GM12878 (cell line): ENCODE results near the gene CYLC2. TPM values are rescaled to one million over a fixed set of nuclear protein-coding genes. Genes with fewer than 3 reads are reported as not detected.

Source experiments
- ATAC-seq: fragments of 200-7000 bp; cut with Tn5 transposase; 3 replicates; pipeline ENCODE4 v1.9.1; 2020; ENCODE audit warnings: mild to moderate bottlenecking, moderate library complexity
- BruUV-seq: library from RNA; stranded (reverse); fragments of 400-500 nt; replicated peaks from 2 replicates; lab custom pipeline; 2021; lab: Mats Ljungman, UMichigan
- CTCF ChIA-PET: fragments of 300-600 bp; sonication (Branson Sonifier 250); formaldehyde crosslinking; extraction: SDS; loops from one replicate; lab custom pipeline; 2021; ENCODE audit warnings: inconsistent platforms; lab: Yijun Ruan, JAX
- POLR2A ChIA-PET: fragments of 350-600 bp; formaldehyde crosslinking; extraction: SDS; loops from one replicate; lab custom pipeline; 2021; ENCODE audit warnings: inconsistent platforms; lab: Charles Lee
- RAD21 ChIA-PET: fragments of 300-600 bp; sonication (Branson Sonifier 250); formaldehyde crosslinking; loops from one replicate; lab custom pipeline; 2023; ENCODE audit warnings: antibody characterized with exemption; ENCODE audit not compliant: unreplicated experiment; lab: Charles Lee
- SMC1A ChIA-PET: fragments of 300-600 bp; sonication (Branson Sonifier 250); formaldehyde crosslinking; loops from one replicate; lab custom pipeline; 2023; ENCODE audit not compliant: unreplicated experiment, uncharacterized antibody; lab: Charles Lee
- DNase-seq: peaks from one replicate; pipeline ENCODE4 v3.0.0-alpha.2; 2011; ENCODE audit warnings: low read depth, low spot score
- FAIRE-seq: peaks from 3 replicates; lab custom pipeline; 2011; peaks lifted over from hg19 to GRCh38; lab: Jason Lieb, UNC
- H2AFZ ChIP-seq: 2 replicates; pipeline ENCODE4 v1.6.0; 2011; ENCODE audit warnings: low read depth, low read length, control low read depth; ENCODE audit not compliant: control insufficient read depth
- H3K27ac ChIP-seq: 2 replicates; pipeline ENCODE4 v1.5.1; 2011; ENCODE audit warnings: control low read depth; ENCODE audit not compliant: control insufficient read depth, insufficient read depth
- H3K27me3 ChIP-seq, 2 experiments: replicated peaks in 1 of 2; 2 replicates each; pipeline versions ENCODE4 v1.6.0 to v1.6.1; 2011; ENCODE audit warnings: low read length in 1 of 2; ENCODE audit not compliant: control insufficient read depth in 2 of 2, insufficient read depth in 2 of 2
- H3K36me3 ChIP-seq, 2 experiments: 2 replicates each; pipeline ENCODE4 v1.5.1; 2011; ENCODE audit warnings: low read length in 1 of 2; ENCODE audit not compliant: control insufficient read depth in 2 of 2, insufficient read depth in 2 of 2
- H3K4me1 ChIP-seq: 2 replicates; pipeline ENCODE4 v1.6.1; 2011; ENCODE audit warnings: mild to moderate bottlenecking, low read length, moderate library complexity, mixed read lengths; ENCODE audit not compliant: control insufficient read depth, insufficient read depth
- H3K4me2 ChIP-seq: 2 replicates; pipeline ENCODE4 v1.6.0; 2011; ENCODE audit warnings: control low read depth; ENCODE audit not compliant: control insufficient read depth, insufficient read depth
- H3K4me3 ChIP-seq: fragments of 200-600 bp; sonication (generic); 2 replicates; pipeline ENCODE4 v1.5.1; 2016
- H3K79me2 ChIP-seq: 2 replicates; pipeline ENCODE4 v1.6.0; 2011; ENCODE audit warnings: low read length; ENCODE audit not compliant: control insufficient read depth, insufficient read depth
- H3K9ac ChIP-seq: 2 replicates; pipeline ENCODE4 v1.8.0; 2011; ENCODE audit warnings: low read length, control low read depth, mixed read lengths; ENCODE audit not compliant: control insufficient read depth, insufficient read depth
- H3K9me3 ChIP-seq: replicated peaks from 3 replicates; pipeline ENCODE4 v1.5.1; 2011; ENCODE audit warnings: mild to moderate bottlenecking, low read length; ENCODE audit not compliant: control insufficient read depth, insufficient read depth
- H4K20me1 ChIP-seq: 2 replicates; pipeline ENCODE4 v1.6.0; 2011; ENCODE audit not compliant: control insufficient read depth, insufficient read depth
- ETV6 ChIP-seq, 2 experiments: fragments of 450-650 bp in 1 of 2; IDR thresholded peaks in 1 of 2; conservative IDR thresholded peaks in 1 of 2; 2 replicates each; pipeline ENCODE4 v1.6.1; 2014; ENCODE audit warnings: antibody characterized with exemption in 1 of 2, borderline replicate concordance in 1 of 2, low read depth in 1 of 2, mild to moderate bottlenecking in 1 of 2, moderate library complexity in 1 of 2
- HDAC2 ChIP-seq: fragments of 200-600 bp; sonication (generic); IDR thresholded peaks from 2 replicates; pipeline ENCODE4 v1.6.1; 2017
- IKZF1 ChIP-seq: fragments of 450-650 bp; conservative IDR thresholded peaks from 2 replicates; pipeline ENCODE4 v1.6.1; 2017; ENCODE audit warnings: antibody characterized with exemption, mild to moderate bottlenecking
- MXI1 ChIP-seq: fragments of 150-350 bp; IDR thresholded peaks from 2 replicates; pipeline ENCODE4 v1.6.1; 2011; ENCODE audit warnings: low read depth, mild to moderate bottlenecking, inconsistent platforms, low read length, improper control_type of control experiment
- NRF1 ChIP-seq: conservative IDR thresholded peaks from 2 replicates; pipeline ENCODE4 v1.6.1; 2011; ENCODE audit warnings: mild to moderate bottlenecking, low read depth, low read length, improper control_type of control experiment
- SRF ChIP-seq, 2 experiments: IDR thresholded peaks; 2 replicates each; pipeline ENCODE4 v1.6.1; 2011; ENCODE audit warnings: low read depth in 2 of 2, low read length in 2 of 2, mild to moderate bottlenecking in 1 of 2, moderate library complexity in 1 of 2
- WGBS: methylation state at CpG from one replicate; pipeline ENCODE4 v1.1.6; 2016; ENCODE audit warnings: low lambda C conversion rate; ENCODE audit not compliant: insufficient replicate concordance, insufficient coverage; ENCODE audit errors: missing lambda C conversion rate; 5-methylcytosine and 5-hydroxymethylcytosine counted together
- in situ Hi-C: fragments of 300-500 bp; cut with MboI; formaldehyde crosslinking; loops from 9 replicates; pipeline ENCODE4 v1.14.3; 2018; ENCODE audit warnings: mixed read lengths
- intact Hi-C: fragments of 100-400 bp; cut with micrococcal nuclease; formaldehyde crosslinking; loops from one replicate; pipeline ENCODE4 v1.14.2; 2022; ENCODE audit not compliant: unreplicated experiment
- polyA plus RNA-seq, 11 experiments: library from polyadenylated mRNA; depleted of rRNA in 4 of 11; unstranded in 6 of 11; stranded (reverse) in 5 of 11; fragments of >200 nt; fragmentation: Nextera tagmentation in 4 of 11; fragmentation: Illumina TruSeq in 1 of 11; extraction: Ambion mirVana in 4 of 11; extraction: Trizol in 1 of 11; gene quantifications; 1 replicate in 1 of 11; 2 replicates in 10 of 11; pipeline versions ENCODE4 v1.2.1 to v1.2.3, GENCODE V29; 2011 to 2016; ENCODE audit warnings: inconsistent platforms in 2 of 11, missing spikeins in 2 of 11, low read depth in 1 of 11
- total RNA-seq, 4 experiments: library from RNA; depleted of rRNA in 3 of 4; stranded (reverse); fragments of >200 nt in 3 of 4; fragmentation: Illumina TruSeq in 1 of 4; extraction: Trizol in 1 of 4; gene quantifications; 2 replicates each; pipeline versions ENCODE4 v1.2.1 to v1.2.3, GENCODE V29; 2013 to 2021
- TF ChIP-seq, protein P1 (sequence below): fragments of 450-650 bp; conservative IDR thresholded peaks from 2 replicates; pipeline ENCODE4 v1.6.1; 2017; ENCODE audit warnings: mild to moderate bottlenecking, moderate library complexity
- TF ChIP-seq, protein P2 (sequence below): fragments of 450-650 bp; IDR thresholded peaks from 2 replicates; pipeline ENCODE4 v1.6.1; 2017; ENCODE audit warnings: mild to moderate bottlenecking
- TF ChIP-seq, protein P3 (sequence below): IDR thresholded peaks from 2 replicates; pipeline ENCODE4 v1.6.1; 2012; ENCODE audit warnings: low read depth, low read length, improper control_type of control experiment

Gene CYLC2
- total and polyA plus RNA-seq, 10 of the 15 experiments (the other 5 are each of a cell fraction or from before 2014, with no cell fraction given): not detected

DNA sequence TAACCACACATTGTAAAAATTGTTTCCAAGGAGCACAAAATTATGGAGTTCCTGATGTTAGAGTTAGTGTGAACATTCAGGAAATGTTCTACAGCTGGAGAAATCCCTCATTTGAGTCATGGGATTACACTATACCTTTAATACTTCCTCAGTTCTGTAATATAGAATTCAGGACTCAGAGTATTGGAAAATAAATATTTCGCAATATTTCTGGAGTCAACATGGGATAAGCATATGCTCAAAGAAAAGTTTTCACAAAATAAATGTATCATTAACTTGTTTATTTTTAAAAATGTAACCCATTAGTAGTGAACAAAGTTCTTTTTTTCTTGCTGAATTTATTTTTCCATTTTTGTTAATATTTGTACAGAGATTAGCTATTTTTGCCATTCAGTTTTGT is 8.6 kb downstream of the CYLC2 start:
- H3K9me3 ChIP-seq: no peaks in the 10 kb centered on the region
- intact Hi-C loops: no loop called here
- ChIA-PET RAD21 (no interaction called here), POLR2A (no interaction called here), CTCF (no interaction called here), SMC1A (no interaction called here)
- DNase-seq: no peak
- no peak overlapping the region for H3K4me3 ChIP-seq
- H3K27ac ChIP-seq: no peak overlapping the region
- 44% methylated on average over 1 of the region's 1 CpG for WGBS
- no peak overlapping the region for H3K9ac ChIP-seq
- TF ChIP-seq, protein P1, sequence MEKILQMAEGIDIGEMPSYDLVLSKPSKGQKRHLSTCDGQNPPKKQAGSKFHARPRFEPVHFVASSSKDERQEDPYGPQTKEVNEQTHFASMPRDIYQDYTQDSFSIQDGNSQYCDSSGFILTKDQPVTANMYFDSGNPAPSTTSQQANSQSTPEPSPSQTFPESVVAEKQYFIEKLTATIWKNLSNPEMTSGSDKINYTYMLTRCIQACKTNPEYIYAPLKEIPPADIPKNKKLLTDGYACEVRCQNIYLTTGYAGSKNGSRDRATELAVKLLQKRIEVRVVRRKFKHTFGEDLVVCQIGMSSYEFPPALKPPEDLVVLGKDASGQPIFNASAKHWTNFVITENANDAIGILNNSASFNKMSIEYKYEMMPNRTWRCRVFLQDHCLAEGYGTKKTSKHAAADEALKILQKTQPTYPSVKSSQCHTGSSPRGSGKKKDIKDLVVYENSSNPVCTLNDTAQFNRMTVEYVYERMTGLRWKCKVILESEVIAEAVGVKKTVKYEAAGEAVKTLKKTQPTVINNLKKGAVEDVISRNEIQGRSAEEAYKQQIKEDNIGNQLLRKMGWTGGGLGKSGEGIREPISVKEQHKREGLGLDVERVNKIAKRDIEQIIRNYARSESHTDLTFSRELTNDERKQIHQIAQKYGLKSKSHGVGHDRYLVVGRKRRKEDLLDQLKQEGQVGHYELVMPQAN: no peak
- no peaks in the 10 kb centered on the region for H3K27me3 ChIP-seq
- in situ Hi-C loops: no loop called here
- ATAC-seq: no peak
- no TSS peak for BruUV-seq
- FAIRE-seq: no peak
- H3K4me1 ChIP-seq: no peaks in the 10 kb centered on the region
- H3K36me3 ChIP-seq: no peaks in the 10 kb centered on the region
- no peaks in the 10 kb centered on the region for H3K79me2 ChIP-seq
- H2AFZ ChIP-seq: no peak overlapping the region
- H3K4me2 ChIP-seq: no peak overlapping the region
- no peaks in the 10 kb centered on the region for H4K20me1 ChIP-seq

DNA sequence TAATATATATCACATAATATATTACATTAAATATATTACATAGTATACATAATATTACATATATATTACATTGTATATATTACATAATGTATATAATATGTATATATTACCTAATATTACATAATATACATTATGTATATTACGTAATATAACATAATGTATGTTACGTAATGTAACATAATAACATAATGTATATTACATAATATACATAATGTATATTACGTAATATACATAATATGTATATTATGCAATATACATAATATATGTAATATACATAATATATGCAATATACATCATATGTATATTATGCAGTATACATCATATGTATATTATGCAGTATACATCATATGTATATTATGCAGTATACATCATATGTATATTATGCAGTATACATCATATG is 19.1 kb downstream of the CYLC2 start:
- Histone ChIP-seq H3K9me3 (no peaks in the 10 kb centered on the region), H3K36me3 (no peaks in the 10 kb centered on the region), H2AFZ (no peak overlapping the region), H3K27ac (no peak overlapping the region), H3K4me1 (no peaks in the 10 kb centered on the region), H3K9ac (no peak overlapping the region), H3K4me2 (no peak overlapping the region), H3K4me3 (no peak overlapping the region), H4K20me1 (no peaks in the 10 kb centered on the region), H3K27me3 (no peaks in the 10 kb centered on the region)
- intact Hi-C loops (no loop called here), in situ Hi-C loops (no loop called here)
- DNase-seq (no peak), FAIRE-seq (no peak), ATAC-seq (no peak)
- CTCF ChIA-PET: no interaction called here
- SMC1A ChIA-PET: no interaction called here
- BruUV-seq: no TSS peak
- RAD21 ChIA-PET: no interaction called here
- TF ChIP-seq MXI1: no peak
- TF ChIP-seq, protein P2, sequence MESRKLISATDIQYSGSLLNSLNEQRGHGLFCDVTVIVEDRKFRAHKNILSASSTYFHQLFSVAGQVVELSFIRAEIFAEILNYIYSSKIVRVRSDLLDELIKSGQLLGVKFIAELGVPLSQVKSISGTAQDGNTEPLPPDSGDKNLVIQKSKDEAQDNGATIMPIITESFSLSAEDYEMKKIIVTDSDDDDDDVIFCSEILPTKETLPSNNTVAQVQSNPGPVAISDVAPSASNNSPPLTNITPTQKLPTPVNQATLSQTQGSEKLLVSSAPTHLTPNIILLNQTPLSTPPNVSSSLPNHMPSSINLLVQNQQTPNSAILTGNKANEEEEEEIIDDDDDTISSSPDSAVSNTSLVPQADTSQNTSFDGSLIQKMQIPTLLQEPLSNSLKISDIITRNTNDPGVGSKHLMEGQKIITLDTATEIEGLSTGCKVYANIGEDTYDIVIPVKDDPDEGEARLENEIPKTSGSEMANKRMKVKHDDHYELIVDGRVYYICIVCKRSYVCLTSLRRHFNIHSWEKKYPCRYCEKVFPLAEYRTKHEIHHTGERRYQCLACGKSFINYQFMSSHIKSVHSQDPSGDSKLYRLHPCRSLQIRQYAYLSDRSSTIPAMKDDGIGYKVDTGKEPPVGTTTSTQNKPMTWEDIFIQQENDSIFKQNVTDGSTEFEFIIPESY: no peak
- no peak for TF ChIP-seq NRF1
- TF ChIP-seq IKZF1: no peak
- TF ChIP-seq HDAC2: no peak
- TF ChIP-seq SRF (IDR thresholded peaks at IDR 0.05; ENCODE audit: low read depth in 2 of 2, low read length in 2 of 2): no peak
- TF ChIP-seq, protein P3, sequence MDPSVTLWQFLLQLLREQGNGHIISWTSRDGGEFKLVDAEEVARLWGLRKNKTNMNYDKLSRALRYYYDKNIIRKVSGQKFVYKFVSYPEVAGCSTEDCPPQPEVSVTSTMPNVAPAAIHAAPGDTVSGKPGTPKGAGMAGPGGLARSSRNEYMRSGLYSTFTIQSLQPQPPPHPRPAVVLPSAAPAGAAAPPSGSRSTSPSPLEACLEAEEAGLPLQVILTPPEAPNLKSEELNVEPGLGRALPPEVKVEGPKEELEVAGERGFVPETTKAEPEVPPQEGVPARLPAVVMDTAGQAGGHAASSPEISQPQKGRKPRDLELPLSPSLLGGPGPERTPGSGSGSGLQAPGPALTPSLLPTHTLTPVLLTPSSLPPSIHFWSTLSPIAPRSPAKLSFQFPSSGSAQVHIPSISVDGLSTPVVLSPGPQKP: no peak
- TF ChIP-seq ETV6 (conservative IDR thresholded peaks at IDR 0.05 in 1 of 2, IDR thresholded peaks at IDR 0.05 in 1 of 2; ENCODE audit: borderline replicate concordance in 1 of 2, low read depth in 1 of 2): no peak
- TF ChIP-seq, all 136 proteins: peak for 0
- WGBS: 71% methylated on average over 3 of the region's 3 CpGs
- POLR2A ChIA-PET: no interaction called here
- no peaks in the 10 kb centered on the region for H3K79me2 ChIP-seq
